Activated naive CD8-positive, alpha-beta T cell treated with anti-CD3 and anti-CD28 coated beads, Interleukin-2, amount 50 U/mL, for 16 hours (primary cell): ENCODE measurements around the gene ERBB4.

Experiments used
- DNase-seq: peaks from one replicate; pipeline ENCODE4 v3.0.0-alpha.2; 2020; ENCODE audit warnings: low read depth, low spot score

ERBB4 gene

GRCh38 chr2:212364112-212364985 lies 174.3 kb downstream of the ERBB4 start:
- no peak for DNase-seq

GRCh38 chr2:212361174-212361756 lies 177.3 kb downstream of the ERBB4 start:
- no peak for DNase-seq

DNA sequence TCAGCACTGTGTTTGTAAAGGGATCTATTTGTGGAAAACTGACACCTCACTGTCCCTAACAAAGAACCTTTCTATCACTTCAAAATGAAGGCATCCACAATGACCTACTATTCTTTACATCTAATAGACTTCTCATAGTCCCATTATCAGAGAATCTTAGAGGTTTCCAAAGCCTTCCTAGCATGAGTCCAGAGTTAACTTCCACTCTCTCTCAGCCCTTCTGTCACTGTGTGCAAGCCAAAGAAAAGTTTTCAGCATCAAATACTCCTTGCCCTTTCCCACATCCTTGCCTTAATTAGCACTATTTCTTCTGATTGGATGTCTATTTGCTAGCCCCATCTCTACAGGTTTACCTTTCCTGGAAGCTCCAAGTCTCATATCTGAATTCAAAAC lies 178.5 kb downstream of the ERBB4 start:
- DNase-seq, result no peak

- no peak for DNase-seq
Measured at GRCh38 chr2:212359425-212360067, 179.1 kb downstream of the ERBB4 start.

DNA sequence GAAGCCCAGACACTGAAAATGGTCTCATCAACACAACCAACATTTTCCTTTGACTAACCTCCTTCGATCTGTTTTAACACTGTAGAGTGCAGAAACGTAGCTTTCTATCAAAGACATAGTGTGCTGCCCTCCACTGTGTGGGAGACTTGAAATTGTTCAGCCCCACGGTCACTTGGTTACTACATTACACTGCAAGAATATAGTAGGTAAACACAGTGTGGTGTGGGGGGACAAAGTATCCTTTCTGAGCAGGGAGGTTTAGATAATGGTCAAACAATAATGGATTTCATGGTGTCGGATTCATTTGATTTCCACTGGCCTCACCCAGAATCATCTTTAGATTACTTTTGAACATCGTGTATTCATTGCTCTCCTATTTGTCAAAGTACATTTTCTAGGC lies 181.0 kb downstream of the ERBB4 start:
- DNase-seq, result no peak

- no peak for DNase-seq
Measured at GRCh38 chr2:212354382-212354781, 184.2 kb downstream of the ERBB4 start.

- DNase-seq, result no peak
Measured at GRCh38 chr2:212348501-212348900, 190.1 kb downstream of the ERBB4 start.

DNA sequence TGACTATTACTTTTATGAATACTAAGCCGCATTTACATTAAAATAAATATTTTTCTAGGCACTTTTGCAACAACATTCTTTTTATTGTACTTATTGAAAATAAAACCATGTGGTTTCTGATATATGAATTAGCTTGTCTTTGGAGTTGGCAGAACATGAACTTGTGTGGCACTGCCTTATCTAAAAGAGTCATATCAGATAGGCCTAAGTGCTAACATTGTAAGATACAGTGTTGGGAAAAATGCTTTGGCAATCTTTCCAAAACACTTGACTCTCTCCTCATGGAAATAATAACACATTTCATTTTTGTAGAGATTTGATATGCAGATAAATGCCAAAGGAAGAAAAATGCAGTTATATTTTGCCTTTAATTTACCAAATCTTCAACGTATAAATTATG lies 191.7 kb downstream of the ERBB4 start:
- DNase-seq, result no peak

GRCh38 chr2:212345966-212346365 lies 192.6 kb downstream of the ERBB4 start:
- no peak for DNase-seq

- DNase-seq, result no peak
Measured at GRCh38 chr2:212344131-212344530, 194.5 kb downstream of the ERBB4 start.

DNA sequence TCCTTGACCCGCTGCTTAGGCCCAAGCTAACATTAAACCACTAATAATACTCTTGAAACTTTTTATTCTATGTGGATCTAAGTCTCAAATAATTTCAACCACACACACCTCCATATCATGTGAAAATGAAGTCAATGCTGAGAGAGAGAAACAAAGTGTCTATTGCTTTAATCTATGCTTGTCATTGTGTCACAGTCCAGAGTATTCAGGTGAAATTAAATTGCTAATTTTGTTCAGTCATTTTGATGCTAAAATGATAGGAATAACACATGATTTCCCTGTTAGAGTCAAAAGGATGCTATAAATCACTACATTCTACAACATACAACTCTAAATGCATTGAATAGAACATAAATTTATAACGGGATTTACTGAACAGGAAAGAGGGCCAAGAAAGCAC lies 195.4 kb downstream of the ERBB4 start:
- DNase-seq, result no peak

GRCh38 chr2:212337486-212338343 lies 200.9 kb downstream of the ERBB4 start:
- no peak for DNase-seq

DNA sequence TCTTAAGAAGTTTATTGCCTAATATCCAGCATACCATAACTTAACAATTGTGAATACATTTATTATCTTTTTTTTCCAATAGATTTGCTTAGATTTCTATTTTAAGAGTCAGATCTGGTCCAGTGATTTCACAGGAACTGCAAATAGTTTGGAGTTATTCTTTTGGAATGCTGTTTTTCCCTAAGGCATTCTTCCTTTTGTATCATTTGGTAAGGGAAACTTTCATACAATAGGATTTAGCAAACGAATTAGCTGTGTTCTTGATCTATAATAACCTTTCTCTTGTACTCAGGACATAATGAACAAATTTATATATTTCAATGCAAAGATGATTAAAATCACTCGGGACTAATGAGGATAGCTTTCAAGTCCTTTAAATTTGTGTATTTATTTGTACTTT lies 201.6 kb downstream of the ERBB4 start:
- DNase-seq, result no peak

DNA sequence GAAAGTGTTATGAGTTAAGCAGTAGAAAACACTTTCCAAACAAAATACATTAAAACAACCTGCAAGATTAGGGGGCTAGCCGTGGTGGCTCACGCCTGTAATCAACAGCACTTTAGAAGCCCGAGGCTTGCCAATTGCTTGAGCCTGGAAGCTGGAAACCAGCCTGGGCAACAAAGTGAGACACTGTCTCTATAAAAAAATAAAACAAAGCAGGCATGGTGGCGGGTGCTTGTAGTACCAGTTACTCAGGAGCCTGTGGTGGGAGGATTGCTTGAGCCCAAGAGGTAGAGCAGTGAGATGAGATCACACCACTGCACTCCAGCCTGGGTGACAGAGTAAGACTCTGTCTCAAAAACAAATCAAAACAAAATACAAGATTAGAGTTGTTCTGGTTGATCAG lies 208.3 kb downstream of the ERBB4 start:
- DNase-seq, result no peak

DNA sequence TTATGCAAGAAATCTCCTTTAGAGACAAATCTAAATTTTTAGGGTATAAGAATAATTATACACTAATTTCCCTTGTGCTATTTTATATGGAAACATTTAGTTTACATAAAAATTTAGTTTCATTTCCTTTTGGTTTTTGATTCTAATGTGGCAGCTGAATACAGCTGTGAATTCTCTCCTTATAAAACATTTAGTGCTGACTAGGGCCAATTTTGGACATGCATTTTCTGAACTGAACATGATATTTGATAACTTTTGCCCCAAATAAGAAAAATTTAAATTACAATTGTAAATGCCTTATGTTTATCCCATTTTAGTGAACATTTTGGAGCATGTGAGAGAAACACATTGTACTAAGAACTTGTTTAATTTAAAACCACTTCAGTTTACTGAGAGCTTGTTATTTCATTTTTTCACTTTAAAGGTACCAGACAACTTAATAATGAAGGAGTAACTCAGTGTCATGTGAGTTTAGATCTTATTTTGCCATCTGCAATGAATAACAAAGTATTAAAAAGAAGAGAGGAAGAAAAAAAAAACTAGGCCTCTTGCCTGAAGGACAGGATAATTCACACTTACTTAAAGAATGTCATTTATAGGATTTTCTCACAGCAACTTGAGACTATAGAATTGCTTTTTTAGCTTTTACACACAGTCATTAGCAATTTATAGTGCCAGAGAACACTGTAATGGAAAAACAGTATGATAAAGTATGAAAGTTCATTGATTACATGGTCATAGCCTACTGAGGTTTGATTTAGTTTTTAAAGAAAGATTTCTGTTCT lies 209.7 kb downstream of the ERBB4 start:
- DNase-seq, result no peak

GRCh38 chr2:212328136-212328535 lies 210.5 kb downstream of the ERBB4 start:
- DNase-seq, result no peak

DNA sequence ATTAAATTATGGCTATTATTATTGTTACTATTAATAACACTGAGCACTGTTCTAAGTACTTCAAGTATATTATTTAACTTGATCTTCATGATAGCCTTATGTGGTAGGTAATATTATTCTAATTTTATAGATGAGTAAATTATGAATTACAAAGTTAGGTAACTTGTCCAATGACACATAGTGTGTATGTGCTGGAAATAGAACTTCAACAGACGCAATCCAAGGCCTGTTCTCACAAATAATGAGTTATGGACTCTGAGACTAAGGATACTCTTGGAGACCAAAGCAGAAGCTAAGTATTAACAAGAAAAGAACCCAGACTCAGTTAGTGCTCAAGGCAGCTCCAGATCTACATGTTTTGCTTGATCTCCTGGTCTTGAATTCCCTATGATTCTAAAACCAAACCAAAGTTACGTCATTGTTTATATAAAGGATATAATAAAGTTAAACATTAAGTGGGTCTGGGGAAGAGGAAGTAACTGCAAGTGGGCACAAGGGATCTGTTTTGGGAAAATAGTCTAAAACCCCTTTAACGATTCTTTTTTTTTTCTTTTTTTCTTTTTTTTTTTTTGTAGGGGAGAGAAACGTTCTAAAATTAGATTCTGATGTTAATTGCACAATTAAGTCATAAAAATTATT lies 211.3 kb downstream of the ERBB4 start:
- no peak for DNase-seq

DNA sequence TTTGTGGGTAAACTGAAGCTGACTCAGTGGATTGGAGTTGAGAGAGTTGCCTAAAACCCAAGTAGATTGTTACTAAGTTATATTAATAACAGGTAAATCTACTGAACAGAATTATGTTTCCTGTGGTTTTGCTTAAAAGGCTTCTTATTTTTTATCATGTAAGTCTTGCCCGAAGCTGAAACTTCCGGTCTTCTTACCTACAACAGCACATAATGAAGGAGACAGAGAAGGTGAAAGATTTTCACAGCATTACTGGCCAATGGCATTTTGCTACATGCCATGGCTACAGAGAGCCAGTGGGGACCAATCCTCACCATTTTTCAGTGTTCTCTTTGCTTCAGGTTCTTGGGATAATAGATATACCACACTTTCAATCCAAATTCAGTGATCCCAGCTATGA lies 220.0 kb downstream of the ERBB4 start:
- no peak for DNase-seq

DNA sequence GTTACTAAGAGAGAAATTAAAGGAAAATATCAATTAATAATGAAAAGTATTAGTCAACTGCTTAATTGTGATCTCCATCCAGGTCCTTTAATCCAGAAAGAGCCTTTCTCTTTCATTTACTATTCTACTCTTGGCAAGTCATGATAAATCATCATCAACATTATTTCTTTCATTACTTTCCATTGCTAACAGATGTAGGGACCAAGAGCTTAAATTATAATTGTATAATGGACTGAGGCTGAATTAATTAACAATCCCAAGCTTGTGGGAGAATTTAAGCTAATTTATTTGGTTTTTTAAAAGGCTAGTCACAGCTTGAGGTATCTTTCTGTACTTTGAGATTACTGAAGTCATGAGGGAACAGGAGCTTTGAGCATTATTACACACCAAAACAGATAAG lies 223.9 kb downstream of the ERBB4 start:
- no peak for DNase-seq

DNA sequence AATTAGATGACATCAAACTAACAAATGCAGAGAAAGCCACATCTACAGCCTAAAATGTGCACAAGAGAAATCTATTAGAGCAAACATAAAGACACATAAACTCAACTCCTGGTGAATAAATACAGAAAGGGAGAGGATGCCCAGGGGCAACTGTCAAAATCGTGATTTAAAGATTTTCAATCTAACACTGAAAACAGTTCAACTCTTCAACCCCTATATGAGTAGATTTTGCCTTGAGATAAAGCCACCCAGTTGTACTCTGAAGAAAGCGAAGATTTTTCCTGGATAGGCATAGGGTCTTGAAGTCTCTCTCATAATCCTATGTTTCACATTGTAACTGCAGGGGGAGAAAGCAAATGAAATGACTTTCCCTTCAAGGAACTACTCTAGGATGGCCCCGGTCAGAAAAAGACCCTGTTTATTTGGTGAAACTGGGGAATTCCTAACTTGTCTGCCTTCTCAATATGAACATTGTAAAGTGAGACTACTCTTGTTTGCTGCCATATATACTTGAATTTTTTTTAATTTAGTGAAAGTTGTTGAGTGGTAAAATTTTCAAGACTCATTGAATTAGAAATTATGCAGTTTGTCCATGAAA lies 226.7 kb downstream of the ERBB4 start:
- DNase-seq, result no peak
